Inflammatory macrophage treated with lipopolysaccharide for 1 hour (primary cell): ENCODE results near the gene SORCS3.
"Not testable (repeated sequence)": the region's sequence is repeated elsewhere in the genome, so short reads cannot be mapped to it uniquely, and the experiment has no call there.

Experiments
- DNase-seq, 2 donors: peaks; one replicate each; pipeline ENCODE4 v3.0.0-alpha.2; 2020 to 2022

Gene SORCS3

GRCh38 chr10:104690959-104691358 lies 49.9 kb downstream of the SORCS3 start:
- DNase-seq, result no peak

GRCh38 chr10:104694074-104694473 lies 53.0 kb downstream of the SORCS3 start:
- DNase-seq, result no peak

- DNase-seq, result not testable (repeated sequence)
Measured at GRCh38 chr10:104703262-104703661, 62.2 kb downstream of the SORCS3 start.

- no peak for DNase-seq
Measured at GRCh38 chr10:104706886-104707285, 65.8 kb downstream of the SORCS3 start.

GRCh38 chr10:104707602-104708459 lies 66.7 kb downstream of the SORCS3 start:
- no peak for DNase-seq

- DNase-seq, result no peak
Measured at GRCh38 chr10:104711302-104711721, 70.2 kb downstream of the SORCS3 start.

- DNase-seq, result not testable (repeated sequence)
Measured at GRCh38 chr10:104730593-104730992, 89.5 kb downstream of the SORCS3 start.

- DNase-seq, result no peak
Measured at GRCh38 chr10:104731192-104731591, 90.1 kb downstream of the SORCS3 start.

GRCh38 chr10:104732222-104732621 lies 91.1 kb downstream of the SORCS3 start:
- DNase-seq, result no peak

GRCh38 chr10:104734433-104734832 lies 93.3 kb downstream of the SORCS3 start:
- no peak for DNase-seq

- DNase-seq, result no peak
Measured at GRCh38 chr10:104735036-104735756, 94.1 kb downstream of the SORCS3 start.

- no peak for DNase-seq
Measured at GRCh38 chr10:104735757-104736391, 94.8 kb downstream of the SORCS3 start.

GRCh38 chr10:104741127-104741526 lies 100.0 kb downstream of the SORCS3 start:
- no peak for DNase-seq

GRCh38 chr10:104744052-104744451 lies 103.0 kb downstream of the SORCS3 start:
- DNase-seq, result no peak

- DNase-seq, result no peak
Measured at GRCh38 chr10:104750291-104750690, 109.2 kb downstream of the SORCS3 start.

- DNase-seq, result no peak
Measured at GRCh38 chr10:104762793-104763192, 121.7 kb downstream of the SORCS3 start.

GRCh38 chr10:104766341-104766740 lies 125.3 kb downstream of the SORCS3 start:
- DNase-seq, result no peak

- DNase-seq, result no peak
Measured at GRCh38 chr10:104767282-104767681, 126.2 kb downstream of the SORCS3 start.

- no peak for DNase-seq
Measured at GRCh38 chr10:104767745-104768144, 126.7 kb downstream of the SORCS3 start.

GRCh38 chr10:104773105-104773504 lies 132.0 kb downstream of the SORCS3 start:
- no peak for DNase-seq

- no peak for DNase-seq
Measured at GRCh38 chr10:104774234-104774633, 133.1 kb downstream of the SORCS3 start.

GRCh38 chr10:104777086-104777799 lies 136.2 kb downstream of the SORCS3 start:
- no peak for DNase-seq

GRCh38 chr10:104778371-104778770 lies 137.3 kb downstream of the SORCS3 start:
- no peak for DNase-seq
